Measurements from ENCODE around the gene TAS2R20. TPM values are rescaled to one million over a fixed set of nuclear protein-coding genes. Genes with fewer than 3 reads are reported as not detected.
"Not testable (repeated sequence)": the region's sequence is repeated elsewhere in the genome, so short reads cannot be mapped to it uniquely, and the experiment has no call there.

TAS2R20 gene, protein sequence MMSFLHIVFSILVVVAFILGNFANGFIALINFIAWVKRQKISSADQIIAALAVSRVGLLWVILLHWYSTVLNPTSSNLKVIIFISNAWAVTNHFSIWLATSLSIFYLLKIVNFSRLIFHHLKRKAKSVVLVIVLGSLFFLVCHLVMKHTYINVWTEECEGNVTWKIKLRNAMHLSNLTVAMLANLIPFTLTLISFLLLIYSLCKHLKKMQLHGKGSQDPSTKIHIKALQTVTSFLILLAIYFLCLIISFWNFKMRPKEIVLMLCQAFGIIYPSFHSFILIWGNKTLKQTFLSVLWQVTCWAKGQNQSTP
- 0.24 and 0.68 TPM in 2 replicates for total RNA-seq (2014; rRNA removed; shearing (Covaris generic))

GRCh38 chr12:10998204-10998603, at the start of gene TAS2R20:
TSS of gene TAS2R20 (minus strand) at chr12:10998304. CDS start at chr12:10997875, 429 bp downstream.
- no peak for DNase-seq (ENCODE audit: low read depth)

GRCh38 chr12:11041366-11041765, 43.3 kb upstream of the TAS2R20 start:
- DNase-seq (ENCODE audit: low read depth) = not testable (repeated sequence)

- no peak for DNase-seq (ENCODE audit: low read depth)
These were observed 42.1 kb upstream of the TAS2R20 start for GRCh38 chr12:11040162-11040561.

- DNase-seq (ENCODE audit: low read depth) = no peak
These were observed 41.1 kb upstream of the TAS2R20 start for GRCh38 chr12:11039171-11039570.

DNA sequence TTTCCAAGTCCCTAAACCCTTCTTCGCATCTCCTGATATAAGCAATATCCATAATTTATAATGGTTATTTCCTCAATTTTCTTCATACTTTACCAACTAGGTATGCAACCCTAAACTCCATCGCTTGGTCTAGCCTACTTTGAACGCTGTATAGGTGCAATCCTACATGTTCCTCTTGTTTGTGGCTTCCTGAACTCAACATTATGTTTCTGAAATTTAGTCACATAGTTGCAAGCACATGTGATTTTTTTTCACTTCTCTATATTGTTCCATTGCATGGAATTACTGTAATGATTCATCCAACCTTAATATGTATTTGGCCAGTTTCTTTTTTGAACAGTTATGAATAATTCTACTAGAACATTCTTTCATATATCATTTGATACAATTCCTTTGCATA, 35.9 kb upstream of the TAS2R20 start:
- not testable (repeated sequence) for DNase-seq (ENCODE audit: low read depth)

- no peak for DNase-seq (ENCODE audit: low read depth)
These were observed 33.2 kb upstream of the TAS2R20 start, which contains the start of gene TAS2R31 for GRCh38 chr12:11031307-11031706. TSS of gene TAS2R31 (minus strand) at chr12:11031407. CDS start at chr12:11031335, 72 bp downstream.

- no peak for DNase-seq (ENCODE audit: low read depth)
These were observed 28.0 kb upstream of the TAS2R20 start for GRCh38 chr12:11026118-11026517.

DNA sequence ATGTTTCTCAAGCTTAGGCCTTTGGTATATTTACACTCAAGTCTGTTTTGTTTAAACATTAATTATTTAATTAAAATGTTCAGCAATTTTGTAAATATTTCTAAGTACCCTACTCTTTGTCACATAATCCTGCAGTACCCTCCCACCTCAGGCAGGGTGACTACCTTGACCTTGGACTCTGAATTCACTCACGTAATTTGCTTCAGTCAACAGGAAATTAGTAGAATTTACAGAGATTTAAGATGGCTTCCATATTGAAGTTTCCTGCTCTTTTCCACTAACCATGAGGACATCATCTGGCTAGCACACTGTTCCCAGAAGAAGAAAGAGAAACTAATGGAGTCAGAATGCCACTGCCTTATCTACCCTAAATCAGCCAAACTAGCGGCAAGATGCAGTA, 25.3 kb upstream of the TAS2R20 start:
- DNase-seq (ENCODE audit: low read depth) = no peak

GRCh38 chr12:11022520-11022919, 24.4 kb upstream of the TAS2R20 start, which contains the start of gene TAS2R19:
TSS of gene TAS2R19 (minus strand) at chr12:11022620. CDS start at chr12:11022571, 49 bp downstream.
- no peak for DNase-seq (ENCODE audit: low read depth)

- DNase-seq (ENCODE audit: low read depth) = no peak
These were observed 18.8 kb upstream of the TAS2R20 start for GRCh38 chr12:11016937-11017336.

- DNase-seq (ENCODE audit: low read depth) = no peak
These were observed 17.8 kb upstream of the TAS2R20 start for GRCh38 chr12:11015775-11016430.

GRCh38 chr12:11014234-11014633, 16.1 kb upstream of the TAS2R20 start:
- DNase-seq (ENCODE audit: low read depth) = no peak

DNA sequence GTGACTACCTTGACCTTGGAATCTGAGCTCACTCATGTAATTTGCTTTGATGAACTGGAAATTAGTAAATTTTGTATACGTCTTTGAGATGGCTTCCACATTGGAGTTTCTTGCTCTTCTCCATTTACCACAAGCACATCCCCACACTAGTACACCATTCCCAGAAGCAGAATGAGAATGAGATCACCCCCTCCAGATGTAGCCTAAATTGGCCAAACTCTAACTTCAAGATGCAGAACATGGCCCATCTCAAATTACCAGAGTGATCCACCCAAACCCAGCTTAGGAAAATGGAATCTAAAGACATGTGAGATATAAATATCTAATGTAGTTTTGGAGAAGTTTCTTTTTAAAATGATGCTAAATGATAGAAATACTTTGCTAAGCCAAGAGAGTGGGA, 9.5 kb upstream of the TAS2R20 start:
- no peak for DNase-seq (ENCODE audit: low read depth)

DNA sequence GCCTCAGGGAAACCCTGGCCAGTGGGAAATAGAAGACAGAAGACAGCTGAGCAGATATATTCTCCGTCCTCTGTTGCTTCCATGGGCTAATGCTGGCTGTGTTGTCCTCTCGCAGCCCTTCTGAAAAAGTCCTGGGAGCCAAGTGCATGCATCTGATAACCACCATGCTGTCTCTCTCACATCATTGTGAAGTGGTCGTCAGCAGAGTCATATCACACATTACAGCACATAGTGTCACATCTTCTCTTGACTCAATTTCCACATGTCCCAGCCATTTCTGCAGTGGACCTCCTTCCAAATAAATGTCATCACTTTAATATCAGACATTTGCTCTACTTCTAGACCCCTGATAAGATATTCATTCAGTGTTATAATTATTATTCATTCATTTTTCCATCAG, 3.8 kb downstream of the TAS2R20 start:
- DNase-seq (ENCODE audit: low read depth) = no peak

DNA sequence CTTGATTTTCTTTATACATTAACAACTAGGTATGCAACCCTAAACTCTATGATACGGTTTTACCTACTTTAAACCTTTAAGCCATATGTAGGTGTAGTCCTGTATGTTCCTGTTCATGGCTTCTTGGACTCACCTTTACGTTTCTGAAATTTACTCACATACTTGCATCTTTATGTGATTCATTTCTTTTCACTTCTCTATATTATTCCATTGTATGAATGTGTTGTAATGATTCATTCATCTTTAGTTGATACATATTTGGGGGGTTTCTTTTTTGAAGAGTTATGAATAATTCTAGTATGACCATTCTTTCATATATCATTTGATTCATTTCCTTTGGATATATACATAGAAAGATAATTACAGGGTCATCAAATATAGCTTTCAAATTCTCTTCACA, 9.0 kb downstream of the TAS2R20 start:
- DNase-seq (ENCODE audit: low read depth) = no peak

DNA sequence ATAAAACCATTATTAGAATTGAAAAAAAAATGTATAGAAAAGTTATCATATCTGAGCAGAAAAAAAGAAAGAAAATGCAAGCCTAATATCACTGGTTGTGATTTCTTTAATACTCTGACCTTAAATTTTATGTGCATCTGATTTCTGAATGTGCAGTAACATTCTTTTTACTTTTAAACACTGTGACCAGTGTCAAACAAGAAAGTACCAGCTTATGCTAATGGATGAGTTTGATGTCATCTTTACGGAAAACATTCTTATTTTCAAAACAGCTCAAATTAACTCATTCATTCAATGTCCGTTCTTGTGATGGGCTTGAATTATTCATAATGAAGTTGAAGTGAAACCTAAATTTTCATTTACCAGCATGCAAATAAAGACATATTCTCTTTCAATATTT, 11.3 kb downstream of the TAS2R20 start, which contains the start of gene TAS2R50:
Gene TAS2R50 (minus strand): TSS at position 101 of the 400 bp plus-strand sequence. CDS start 52 bp downstream, at position 49.
- DNase-seq (ENCODE audit: low read depth) = no peak

- no peak for DNase-seq (ENCODE audit: low read depth)
These were observed 15.9 kb downstream of the TAS2R20 start for GRCh38 chr12:10982244-10982643.

DNA sequence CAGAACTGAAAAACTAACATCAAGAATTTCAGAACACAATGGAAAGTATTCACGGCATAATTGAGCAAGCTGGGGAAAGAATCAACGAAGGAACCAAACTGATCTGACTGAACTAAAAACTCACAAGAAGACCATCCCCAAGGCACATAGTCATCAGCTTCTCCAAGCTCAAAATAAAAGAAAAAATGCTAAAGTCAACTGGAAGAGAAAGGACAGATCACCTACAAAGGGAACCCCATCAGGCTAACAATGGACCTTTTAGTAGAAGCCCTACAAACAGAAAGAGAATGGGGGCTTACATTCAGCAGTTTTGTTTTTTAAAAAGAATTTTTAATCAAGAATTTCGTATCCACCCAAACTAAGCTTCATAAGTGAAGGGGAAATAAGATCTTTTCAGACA, 23.1 kb downstream of the TAS2R20 start:
- no peak for DNase-seq (ENCODE audit: low read depth)

DNA sequence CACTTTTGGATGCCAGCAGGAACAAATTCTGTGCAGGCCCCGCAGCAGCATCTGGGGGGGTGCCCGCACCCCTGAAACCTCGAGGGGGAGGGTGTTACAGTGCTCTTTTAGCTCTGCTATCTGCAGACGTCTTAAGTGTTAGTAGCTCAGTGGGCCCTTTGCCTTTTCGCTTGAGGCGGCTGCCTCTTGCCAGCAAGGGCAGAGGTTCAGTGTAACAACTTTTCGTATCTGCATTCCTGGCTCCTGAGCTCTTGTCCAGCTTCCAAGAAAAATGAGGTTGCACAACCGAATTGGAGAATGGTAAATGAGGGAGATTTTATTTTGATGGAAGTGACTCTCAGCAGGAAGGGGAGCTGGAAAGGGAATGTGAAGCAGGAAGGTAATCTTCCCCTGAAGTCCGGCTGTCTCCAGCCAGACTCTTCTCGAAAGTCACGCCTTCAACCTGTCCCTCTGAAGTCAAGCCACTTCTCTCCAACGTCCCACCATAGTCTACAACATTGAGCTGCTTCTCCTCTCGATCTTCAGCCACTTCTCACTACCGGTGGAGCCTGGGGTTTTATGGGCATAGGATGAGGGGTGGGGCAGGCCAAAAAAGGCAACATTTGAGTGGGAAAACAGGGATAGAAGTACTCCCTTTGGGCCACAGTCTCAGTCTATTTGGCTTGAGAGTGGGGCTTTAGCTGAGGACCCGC, 29.2 kb downstream of the TAS2R20 start:
- DNase-seq (ENCODE audit: low read depth) = peak; percentile 3

GRCh38 chr12:10967409-10967808, 30.7 kb downstream of the TAS2R20 start:
- DNase-seq (ENCODE audit: low read depth) = peak; percentile 62

GRCh38 chr12:10966314-10966713, 31.8 kb downstream of the TAS2R20 start:
- no peak for DNase-seq (ENCODE audit: low read depth)

DNA sequence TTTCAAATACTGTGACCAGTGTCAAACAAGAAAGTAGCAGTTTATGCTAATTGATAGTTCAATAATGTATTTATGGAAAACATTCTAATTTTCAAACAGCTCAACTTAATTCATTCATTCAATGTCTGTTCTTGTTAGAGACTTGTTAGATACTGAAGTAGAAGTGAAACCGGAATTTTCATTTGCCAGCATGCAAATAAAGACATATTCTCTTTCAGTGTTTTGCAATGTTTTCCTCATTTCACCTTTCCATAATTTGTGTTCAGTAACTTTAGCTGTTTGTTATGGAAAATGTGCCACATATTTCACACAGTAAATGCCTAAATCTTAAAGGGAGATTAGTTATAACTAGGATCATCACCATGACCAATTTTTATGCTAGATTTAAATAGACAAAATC, 32.6 kb downstream of the TAS2R20 start:
- no peak for DNase-seq (ENCODE audit: low read depth)

All from RPMI7951 (cell line).